Activated naive CD4-positive, alpha-beta T cell treated with anti-CD3 and anti-CD28 coated beads, Interleukin-2, amount 10 ng/mL, durations not matched to agents 7 days and 5 days (primary cell): ENCODE results near the gene MARCHF10.
A peak's percentile ranks its signal among the peaks of the same experiment; 100 is the strongest.

ENCODE experiments used
- CTCF ChIA-PET: fragments of 350-600 bp; sonication (Branson Sonifier 250); formaldehyde crosslinking; loops from one replicate; lab custom pipeline; 2021; ENCODE audit warnings: antibody characterized with exemption; lab: Charles Lee
- DNase-seq: peaks from one replicate; pipeline ENCODE4 v3.0.0-alpha.2; 2020
- H3K27ac Mint-ChIP-seq: one replicate; pipeline ENCODE4 v1.8.0; 2021; ENCODE audit warnings: mild to moderate bottlenecking, moderate library complexity, mixed read lengths
- H3K27me3 Mint-ChIP-seq: one replicate; pipeline ENCODE4 v1.8.0; 2021; ENCODE audit warnings: mild to moderate bottlenecking, mixed read lengths
- H3K36me3 Mint-ChIP-seq: one replicate; pipeline ENCODE4 v1.8.0; 2021; ENCODE audit warnings: mixed read lengths
- H3K4me1 Mint-ChIP-seq: one replicate; pipeline ENCODE4 v1.8.0; 2021; ENCODE audit warnings: mixed read lengths
- H3K4me3 Mint-ChIP-seq: one replicate; pipeline ENCODE4 v1.8.0; 2021; ENCODE audit warnings: mild to moderate bottlenecking, moderate library complexity, mixed read lengths
- H3K9me3 Mint-ChIP-seq: one replicate; pipeline ENCODE4 v1.8.0; 2021; ENCODE audit warnings: mixed read lengths

MARCHF10 gene

DNA sequence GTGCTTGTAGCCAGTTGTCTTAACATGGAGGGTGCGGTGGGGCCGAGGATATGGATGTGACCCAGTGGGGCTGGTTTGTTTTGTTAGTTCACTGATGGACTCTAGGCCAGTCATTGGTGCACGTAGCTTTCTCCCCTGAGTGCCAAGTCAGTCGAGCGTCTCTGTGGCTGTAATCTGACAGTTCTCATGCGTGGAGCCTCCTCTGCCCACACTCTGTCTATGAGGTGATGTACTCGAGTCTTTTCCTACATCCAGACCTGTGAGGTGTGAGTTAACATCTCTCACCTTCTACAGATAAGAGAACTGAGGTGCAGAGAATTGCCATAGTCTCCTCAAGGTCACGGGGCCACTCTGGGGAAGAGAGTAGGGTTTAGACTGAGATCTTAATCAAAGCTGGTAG is 90.2 kb downstream of the MARCHF10 start:
- H3K4me1 Mint-ChIP-seq: no peaks in the 10 kb centered on the region
- no peak overlapping the region for H3K4me3 Mint-ChIP-seq
- H3K9me3 Mint-ChIP-seq: no peaks in the 10 kb centered on the region
- no peak for DNase-seq
- H3K27me3 Mint-ChIP-seq: peaks cover 61% of the 10 kb centered on the region
- no peaks in the 10 kb centered on the region for H3K36me3 Mint-ChIP-seq
- CTCF ChIA-PET: no interaction called here
- H3K27ac Mint-ChIP-seq: no peak overlapping the region

DNA sequence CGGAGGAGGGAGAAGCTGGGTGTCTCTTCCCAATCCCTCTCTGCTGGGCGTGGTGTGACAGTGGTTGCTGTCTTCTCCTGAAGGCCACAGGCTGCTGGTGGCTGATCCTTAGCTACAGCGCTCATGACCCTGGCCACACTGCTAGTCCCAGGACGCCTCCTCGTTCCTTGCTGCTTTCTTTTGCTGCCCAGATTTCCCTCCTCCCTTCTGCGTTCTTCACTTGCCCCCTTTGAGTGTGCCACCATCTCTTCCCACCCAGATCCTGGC is 90.6 kb downstream of the MARCHF10 start:
- no peaks in the 10 kb centered on the region for H3K9me3 Mint-ChIP-seq
- no peaks in the 10 kb centered on the region for H3K36me3 Mint-ChIP-seq
- H3K27me3 Mint-ChIP-seq: peaks cover 58% of the 10 kb centered on the region
- DNase-seq: no peak
- no peak overlapping the region for H3K27ac Mint-ChIP-seq
- no peaks in the 10 kb centered on the region for H3K4me1 Mint-ChIP-seq
- CTCF ChIA-PET: no interaction called here
- no peak overlapping the region for H3K4me3 Mint-ChIP-seq

DNA sequence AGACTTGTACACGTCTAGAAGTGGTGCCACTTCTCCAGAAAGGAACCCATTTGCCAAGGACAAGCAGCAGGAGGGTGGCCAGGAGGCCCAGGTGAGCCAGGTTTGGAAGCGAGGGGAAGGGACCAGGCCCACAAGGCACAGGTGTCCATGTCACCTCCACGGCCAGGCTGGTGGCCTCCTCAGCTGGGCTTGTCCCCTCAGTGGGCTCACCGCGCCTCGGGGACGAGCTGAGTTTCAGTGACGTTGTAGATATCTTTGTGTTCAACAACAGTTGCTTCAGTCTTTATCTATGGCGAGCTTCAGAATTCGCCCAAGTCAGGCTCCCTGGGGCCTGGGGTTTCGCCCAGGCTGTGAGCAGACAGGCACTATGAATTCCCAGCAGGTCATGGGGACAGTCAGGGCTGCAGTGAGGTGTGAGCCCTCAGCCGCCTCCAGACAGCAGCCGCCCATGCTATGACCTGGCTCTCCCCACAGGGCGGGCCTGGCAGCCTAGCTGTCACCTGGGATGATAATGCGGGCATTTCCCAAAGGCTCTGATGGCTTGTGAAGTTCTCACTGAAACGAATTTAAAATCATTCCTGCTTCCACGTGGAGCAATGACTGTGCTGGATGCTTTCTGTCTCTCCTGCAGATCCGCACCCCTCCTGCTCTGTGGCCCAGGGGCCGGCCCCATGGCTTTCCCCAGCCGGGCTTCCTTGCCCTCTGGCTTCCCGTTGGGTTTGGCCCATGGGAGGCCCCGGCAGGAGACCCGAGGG is 91.1 kb downstream of the MARCHF10 start:
- no peak overlapping the region for H3K27ac Mint-ChIP-seq
- H3K36me3 Mint-ChIP-seq: no peaks in the 10 kb centered on the region
- no peak for DNase-seq
- CTCF ChIA-PET: no interaction called here
- H3K4me1 Mint-ChIP-seq: no peaks in the 10 kb centered on the region
- H3K27me3 Mint-ChIP-seq: peaks cover 56% of the 10 kb centered on the region
- H3K4me3 Mint-ChIP-seq: no peak overlapping the region
- H3K9me3 Mint-ChIP-seq: no peaks in the 10 kb centered on the region

DNA sequence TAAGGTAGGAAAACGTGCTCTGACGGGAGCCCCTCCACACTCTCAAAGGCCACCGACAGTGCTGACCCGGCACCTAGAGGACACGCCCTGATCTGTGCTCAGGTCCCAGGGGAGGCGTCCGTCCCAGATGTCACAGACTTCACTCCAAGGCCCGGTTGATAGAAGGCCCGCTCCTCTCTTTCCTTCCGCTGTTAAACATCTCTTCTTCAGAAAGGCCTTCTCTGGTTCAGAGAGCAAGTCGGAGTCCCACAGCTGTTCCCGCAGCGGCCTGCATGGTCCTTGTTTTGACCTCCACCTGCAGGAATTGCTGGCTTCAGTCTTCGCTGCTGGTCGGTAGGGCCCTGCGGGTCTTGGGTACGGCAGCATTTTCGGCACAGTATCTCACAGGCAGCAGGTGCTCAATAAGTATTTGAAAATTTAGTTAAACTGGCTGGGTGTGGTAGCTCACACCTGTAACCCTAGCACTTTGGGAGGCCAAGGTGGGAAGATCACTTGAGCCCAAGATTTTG is 92.2 kb downstream of the MARCHF10 start:
- CTCF ChIA-PET: no interaction called here
- DNase-seq: no peak
- no peaks in the 10 kb centered on the region for H3K36me3 Mint-ChIP-seq
- no peak overlapping the region for H3K27ac Mint-ChIP-seq
- H3K4me1 Mint-ChIP-seq: no peaks in the 10 kb centered on the region
- no peaks in the 10 kb centered on the region for H3K9me3 Mint-ChIP-seq
- H3K27me3 Mint-ChIP-seq: peaks cover 63% of the 10 kb centered on the region
- no peak overlapping the region for H3K4me3 Mint-ChIP-seq

DNA sequence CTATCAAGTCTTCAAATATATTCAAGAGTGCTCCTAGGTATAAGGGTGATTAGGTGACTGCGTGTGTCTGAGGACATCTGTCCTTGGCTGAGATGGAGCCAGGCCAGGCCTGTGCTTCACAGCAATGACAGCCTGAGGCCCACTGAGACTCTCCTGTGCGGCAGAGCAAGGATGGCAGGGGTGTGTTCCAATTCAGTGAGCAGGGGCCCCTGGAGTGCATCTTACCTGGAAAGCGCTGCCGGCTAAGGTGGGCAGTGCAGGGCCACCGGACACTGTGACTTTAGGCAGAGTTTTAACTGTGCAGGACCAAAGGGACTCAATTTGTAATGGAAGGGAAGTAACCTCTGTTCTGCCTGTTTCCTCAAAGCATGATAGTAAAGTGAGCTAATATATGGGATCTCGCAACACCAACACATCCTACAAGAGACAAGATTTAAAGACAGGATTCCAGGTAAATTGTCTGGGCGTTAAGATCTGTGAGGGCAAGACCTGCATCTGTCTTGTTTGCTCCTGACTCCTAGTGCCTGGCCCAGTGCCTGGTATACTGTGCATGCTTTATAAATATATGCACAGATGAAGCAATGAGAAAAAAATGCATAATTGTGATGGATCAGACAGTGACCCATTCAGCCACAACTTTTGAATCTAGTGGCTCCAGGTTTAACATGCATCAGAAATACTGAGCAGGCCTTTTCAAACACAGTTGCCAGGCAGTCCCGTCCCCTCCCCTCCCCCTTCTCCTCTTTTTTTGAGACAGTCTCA is 93.9 kb downstream of the MARCHF10 start:
- H3K36me3 Mint-ChIP-seq: no peaks in the 10 kb centered on the region
- CTCF ChIA-PET: no interaction called here
- H3K4me1 Mint-ChIP-seq: no peaks in the 10 kb centered on the region
- no peaks in the 10 kb centered on the region for H3K9me3 Mint-ChIP-seq
- no peak for DNase-seq
- no peak overlapping the region for H3K4me3 Mint-ChIP-seq
- no peak overlapping the region for H3K27ac Mint-ChIP-seq
- H3K27me3 Mint-ChIP-seq: peaks cover 49% of the 10 kb centered on the region

DNA sequence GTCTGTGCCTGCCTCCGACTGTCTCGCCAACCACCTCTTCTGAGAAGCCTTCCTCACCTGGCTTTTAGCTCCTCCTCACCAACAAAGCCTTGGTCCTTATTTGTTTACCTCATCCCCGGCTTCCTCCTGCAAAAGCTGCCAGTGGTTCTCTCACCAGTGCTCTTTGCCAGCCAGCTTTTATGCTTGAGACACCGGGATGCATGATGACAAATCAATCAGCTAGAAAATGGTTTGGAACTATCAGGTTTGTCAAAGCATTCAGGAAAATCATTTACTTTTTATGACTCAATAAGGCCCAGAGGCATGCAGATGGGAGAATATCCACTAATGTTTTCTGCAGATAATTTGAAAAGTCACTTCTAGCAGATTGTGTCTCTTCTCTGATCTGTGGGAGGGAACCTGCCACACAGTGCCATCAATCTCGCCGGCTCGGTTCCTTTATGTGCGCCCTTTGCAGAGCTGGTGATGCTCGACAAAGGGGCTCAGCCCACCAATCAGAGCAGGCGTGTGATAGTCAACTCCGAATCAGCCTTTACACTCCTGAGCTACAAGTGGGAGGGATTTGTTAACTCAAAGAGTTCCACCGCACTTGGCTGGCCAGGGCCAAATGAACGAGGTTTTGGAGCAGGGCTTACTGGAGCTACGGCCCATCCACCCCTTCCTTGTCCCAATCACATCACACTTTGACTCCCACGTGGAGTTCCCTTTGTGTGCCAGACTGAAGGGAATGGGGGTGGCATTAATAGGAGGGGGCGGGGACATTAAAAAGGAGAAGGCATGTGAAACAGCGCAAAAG is 94.8 kb downstream of the MARCHF10 start:
- Mint-ChIP-seq H3K27ac (no peak overlapping the region), H3K4me3 (no peak overlapping the region)
- CTCF ChIA-PET: no interaction called here

DNA sequence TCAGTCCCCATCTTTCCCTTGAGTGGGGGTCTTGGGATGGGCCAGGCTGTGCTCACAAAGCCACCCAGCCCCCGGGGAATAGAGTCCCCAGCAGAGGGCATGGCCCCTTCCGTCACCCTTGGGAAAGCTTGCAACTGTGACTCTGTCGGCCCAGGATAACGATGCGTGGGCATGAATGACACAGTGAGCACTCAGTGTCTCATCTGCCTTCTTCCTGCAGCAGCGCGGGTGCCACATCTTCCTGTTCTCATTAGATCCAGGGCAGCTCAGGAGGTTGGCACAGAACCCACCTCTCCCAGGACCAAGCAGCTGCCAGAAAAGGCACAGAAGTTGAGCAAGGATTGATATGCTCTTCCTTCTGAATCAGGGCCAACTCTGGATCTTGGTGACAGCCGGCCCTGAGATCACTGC is 95.9 kb downstream of the MARCHF10 start:
- CTCF ChIA-PET: no interaction called here
- no peak overlapping the region for H3K4me3 Mint-ChIP-seq
- no peak for DNase-seq
- H3K9me3 Mint-ChIP-seq: peaks cover 2% of the 10 kb centered on the region
- no peaks in the 10 kb centered on the region for H3K4me1 Mint-ChIP-seq
- H3K27me3 Mint-ChIP-seq: peaks cover 40% of the 10 kb centered on the region
- no peak overlapping the region for H3K27ac Mint-ChIP-seq
- no peaks in the 10 kb centered on the region for H3K36me3 Mint-ChIP-seq

More for the DNA sequence above, 94.8 kb downstream of the MARCHF10 start:
- Mint-ChIP-seq H3K36me3 (no peaks in the 10 kb centered on the region), H3K27me3 (peaks cover 45% of the 10 kb centered on the region), H3K4me1 (no peaks in the 10 kb centered on the region), H3K9me3 (peaks cover 2% of the 10 kb centered on the region)
- DNase-seq: no peak

DNA sequence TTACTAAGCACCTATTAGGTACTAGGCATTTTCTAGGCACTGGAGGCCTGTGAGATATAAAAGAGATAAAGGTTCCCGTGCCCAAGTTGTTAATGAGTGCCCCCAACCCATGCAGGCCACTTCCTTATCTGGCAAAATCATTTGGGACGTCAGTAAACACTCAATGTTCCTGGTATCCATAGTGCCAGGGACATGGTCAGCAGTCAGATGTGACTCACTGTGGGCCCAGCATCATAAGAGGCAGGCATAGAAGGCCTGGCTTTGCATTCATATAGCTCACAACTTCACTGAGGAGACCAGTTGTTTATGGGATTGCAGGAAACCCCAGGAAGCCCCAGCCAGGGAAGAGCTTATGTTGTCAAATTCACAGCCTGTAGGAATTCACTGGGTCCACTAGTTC is 99.5 kb downstream of the MARCHF10 start:
- H3K27ac Mint-ChIP-seq: no peak overlapping the region
- no peak for DNase-seq
- peaks cover 57% of the 10 kb centered on the region for H3K27me3 Mint-ChIP-seq
- H3K9me3 Mint-ChIP-seq: peaks cover 2% of the 10 kb centered on the region
- no peak overlapping the region for H3K4me3 Mint-ChIP-seq
- H3K4me1 Mint-ChIP-seq: peaks cover 6% of the 10 kb centered on the region
- CTCF ChIA-PET: no interaction called here
- H3K36me3 Mint-ChIP-seq: no peaks in the 10 kb centered on the region

DNA sequence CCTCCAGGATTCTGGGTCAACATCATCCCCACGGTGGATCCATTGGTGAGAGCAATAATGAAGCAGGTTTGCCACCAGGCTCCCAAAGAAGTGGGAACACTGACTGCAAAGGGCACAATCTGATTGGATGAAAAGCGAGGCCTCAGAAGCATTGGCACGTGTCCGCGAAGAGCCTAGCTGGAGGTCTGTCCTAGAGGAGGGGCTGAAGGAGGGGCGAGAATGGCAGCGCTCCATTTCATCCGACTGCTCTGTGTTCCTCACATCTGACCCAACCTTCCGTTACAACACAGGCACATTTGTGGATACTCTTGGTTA is 100.7 kb downstream of the MARCHF10 start:
- CTCF ChIA-PET: interaction anchor here (0.6 kb wide), 1 partner anchor 613 kb away, joined by 3 read pairs; no protein-coding TSS in a partner anchor
- no peak for DNase-seq
- H3K36me3 Mint-ChIP-seq: no peaks in the 10 kb centered on the region
- peaks cover 66% of the 10 kb centered on the region for H3K27me3 Mint-ChIP-seq
- H3K4me1 Mint-ChIP-seq: peaks cover 6% of the 10 kb centered on the region
- no peak overlapping the region for H3K4me3 Mint-ChIP-seq
- H3K27ac Mint-ChIP-seq: no peak overlapping the region
- peaks cover 2% of the 10 kb centered on the region for H3K9me3 Mint-ChIP-seq

DNA sequence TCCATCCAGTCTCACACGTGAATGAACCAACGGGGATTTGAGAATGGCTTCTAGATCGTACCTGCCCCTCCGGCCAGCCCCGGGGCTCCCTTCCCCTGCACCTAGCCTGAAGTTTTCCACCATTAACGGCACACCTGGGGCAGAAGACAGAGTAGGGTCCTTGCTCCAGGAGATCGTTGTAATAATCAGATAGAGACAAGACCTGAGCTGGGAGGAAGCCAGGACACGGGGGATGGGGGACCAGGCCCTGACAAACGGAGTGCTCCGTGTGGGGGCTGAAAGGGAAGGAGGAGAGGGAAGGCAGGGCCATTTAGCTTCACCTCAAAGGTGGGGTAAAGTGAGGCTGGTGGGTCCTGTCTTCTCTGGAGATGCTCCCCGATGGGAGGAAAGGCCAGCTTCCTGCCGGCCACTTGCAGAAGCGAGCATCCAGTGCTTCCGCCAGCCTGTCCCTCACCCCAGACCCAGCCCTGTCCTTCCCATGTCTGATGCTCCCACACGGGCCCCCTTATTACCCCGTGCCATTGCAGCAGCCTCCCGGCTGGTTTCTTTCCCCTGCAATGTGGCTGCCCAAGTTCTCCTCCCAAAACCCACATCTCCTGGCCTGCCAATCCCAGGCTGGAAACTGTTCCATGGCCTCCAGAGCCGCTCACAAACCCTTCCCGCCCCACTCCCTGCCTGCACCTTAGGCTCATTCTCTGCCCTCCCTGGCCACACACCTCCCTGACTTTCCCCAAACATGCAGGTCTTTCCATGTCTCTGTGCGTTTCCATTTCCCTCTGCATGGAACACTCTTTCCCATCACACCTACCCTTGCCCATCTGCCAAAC is 101.3 kb downstream of the MARCHF10 start:
- Mint-ChIP-seq H3K9me3 (peaks cover 2% of the 10 kb centered on the region), H3K4me1 (peaks cover 6% of the 10 kb centered on the region), H3K27ac (peak overlapping the region; percentile 13), H3K4me3 (no peak overlapping the region), H3K36me3 (no peaks in the 10 kb centered on the region), H3K27me3 (peaks cover 66% of the 10 kb centered on the region)
- CTCF ChIA-PET: no interaction called here
- no peak for DNase-seq

DNA sequence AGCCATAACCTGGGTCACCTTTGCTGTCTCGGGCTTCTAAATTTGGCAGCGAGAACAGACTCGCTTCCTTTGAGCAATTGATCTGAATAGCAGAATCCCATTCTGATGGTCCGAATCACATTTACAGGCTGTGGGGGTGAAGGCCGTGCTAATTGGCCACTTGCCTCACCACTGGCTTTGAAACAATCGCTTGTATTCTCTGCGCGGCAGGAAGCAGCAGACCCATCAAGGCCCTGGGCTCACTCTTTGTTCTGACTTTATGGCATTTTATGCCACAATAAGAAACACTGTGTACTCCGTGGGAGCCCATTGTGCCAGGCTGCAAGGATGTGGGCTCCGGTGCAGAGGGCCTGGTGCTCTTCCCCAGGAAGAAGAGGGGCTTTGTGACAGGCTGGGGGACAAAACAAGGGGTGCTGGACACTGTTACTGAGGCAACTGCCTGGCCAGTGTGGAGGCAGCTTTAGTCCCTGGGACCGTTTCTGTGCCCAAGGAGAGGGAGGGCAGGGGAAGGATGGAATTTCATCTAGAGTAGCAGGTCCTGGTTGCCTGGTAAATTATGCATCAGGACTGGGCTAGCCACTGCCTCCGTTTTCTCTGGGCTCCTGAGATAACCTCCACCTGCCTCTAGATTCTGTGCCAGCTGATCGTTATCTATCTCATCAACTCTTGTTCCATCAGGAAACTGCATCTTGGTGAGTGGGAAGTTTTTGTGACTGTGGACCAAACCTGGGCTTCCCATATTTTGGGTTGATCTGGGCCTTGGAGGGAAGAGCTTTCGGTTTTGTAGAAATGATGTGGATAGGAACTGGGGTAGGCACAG is 102.1 kb downstream of the MARCHF10 start:
- Mint-ChIP-seq H3K27ac (no peak overlapping the region), H3K27me3 (peaks cover 66% of the 10 kb centered on the region), H3K4me3 (no peak overlapping the region), H3K4me1 (peaks cover 6% of the 10 kb centered on the region), H3K9me3 (peaks cover 2% of the 10 kb centered on the region), H3K36me3 (no peaks in the 10 kb centered on the region)
- CTCF ChIA-PET: no interaction called here
- no peak for DNase-seq

DNA sequence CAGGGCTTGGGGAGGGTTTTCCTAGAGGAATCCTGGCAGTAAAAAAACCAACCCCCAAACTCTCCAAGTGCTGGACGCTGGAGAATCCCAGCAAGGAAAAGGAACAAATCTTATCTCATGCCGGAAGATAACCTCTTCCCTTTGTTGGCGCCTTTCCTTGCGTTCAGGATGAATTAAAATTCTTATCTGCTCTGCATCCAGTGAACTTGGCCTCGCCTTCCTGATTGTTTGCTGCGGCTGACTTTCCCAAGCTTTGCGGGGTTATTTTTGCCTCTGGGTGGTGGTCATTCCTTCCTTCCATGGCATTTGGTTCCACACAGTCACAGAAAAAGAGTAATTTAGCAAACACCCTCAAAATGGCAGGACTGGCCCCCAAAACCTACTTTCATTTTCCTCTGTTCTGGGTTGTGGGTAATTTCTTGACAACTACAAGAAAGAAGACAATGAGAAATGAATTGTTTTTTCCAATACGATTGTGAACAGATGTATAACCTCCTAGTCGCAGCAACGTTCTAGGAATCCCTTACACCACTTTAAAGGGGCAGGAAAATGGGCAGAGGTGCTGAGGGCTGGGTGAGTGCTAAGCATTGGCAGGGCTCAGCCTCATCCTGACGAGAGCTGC is 102.8 kb downstream of the MARCHF10 start:
- CTCF ChIA-PET: interaction anchor here (0.7 kb wide), 2 partner anchors 642 to 840 kb away, joined by 3 read pairs; no protein-coding TSS in a partner anchor
- no peaks in the 10 kb centered on the region for H3K36me3 Mint-ChIP-seq
- DNase-seq: no peak
- H3K27me3 Mint-ChIP-seq: peaks cover 68% of the 10 kb centered on the region
- no peak overlapping the region for H3K27ac Mint-ChIP-seq
- peaks cover 6% of the 10 kb centered on the region for H3K4me1 Mint-ChIP-seq
- peaks cover 2% of the 10 kb centered on the region for H3K9me3 Mint-ChIP-seq
- peak overlapping the region; percentile 63 for H3K4me3 Mint-ChIP-seq
